SK-N-SH (cell line): ENCODE results near the gene ARHGAP26.

ENCODE experiments used
- CTCF ChIP-seq: fragments of 200-600 bp; sonication (generic); IDR thresholded peaks from 2 replicates; pipeline ENCODE4 v1.6.1; 2017; ENCODE audit warnings: antibody characterized with exemption, mild to moderate bottlenecking, moderate library complexity
- MAX ChIP-seq: IDR thresholded peaks from 2 replicates; pipeline ENCODE4 v1.4.0; 2012; ENCODE audit warnings: low read depth
- TAF1 ChIP-seq: IDR thresholded peaks from 2 replicates; pipeline ENCODE4 v1.6.1; 2012; ENCODE audit warnings: low read depth, mild to moderate bottlenecking, low read length, moderate library complexity, borderline replicate concordance

GRCh38 chr5:142931896-142932686 is 161.9 kb downstream of the ARHGAP26 start:
- no peak for TF ChIP-seq CTCF
- no peak for TF ChIP-seq MAX
- no peak for TF ChIP-seq TAF1
